A549 (cell line): ENCODE data around the gene PNPLA3.

Experiments
- POLR2A ChIP-seq: IDR thresholded peaks from 2 replicates; pipeline ENCODE4 v1.6.1; 2012; ENCODE audit warnings: mild to moderate bottlenecking, low read length
- TF ChIP-seq, protein P1 (sequence below): fragments of >200 bp; sonication (Bioruptor Twin); formaldehyde crosslinking; IDR thresholded peaks from 3 replicates; pipeline ENCODE4 v1.5.1; 2016

- TF ChIP-seq POLR2A, result no peak
- TF ChIP-seq, protein P1, sequence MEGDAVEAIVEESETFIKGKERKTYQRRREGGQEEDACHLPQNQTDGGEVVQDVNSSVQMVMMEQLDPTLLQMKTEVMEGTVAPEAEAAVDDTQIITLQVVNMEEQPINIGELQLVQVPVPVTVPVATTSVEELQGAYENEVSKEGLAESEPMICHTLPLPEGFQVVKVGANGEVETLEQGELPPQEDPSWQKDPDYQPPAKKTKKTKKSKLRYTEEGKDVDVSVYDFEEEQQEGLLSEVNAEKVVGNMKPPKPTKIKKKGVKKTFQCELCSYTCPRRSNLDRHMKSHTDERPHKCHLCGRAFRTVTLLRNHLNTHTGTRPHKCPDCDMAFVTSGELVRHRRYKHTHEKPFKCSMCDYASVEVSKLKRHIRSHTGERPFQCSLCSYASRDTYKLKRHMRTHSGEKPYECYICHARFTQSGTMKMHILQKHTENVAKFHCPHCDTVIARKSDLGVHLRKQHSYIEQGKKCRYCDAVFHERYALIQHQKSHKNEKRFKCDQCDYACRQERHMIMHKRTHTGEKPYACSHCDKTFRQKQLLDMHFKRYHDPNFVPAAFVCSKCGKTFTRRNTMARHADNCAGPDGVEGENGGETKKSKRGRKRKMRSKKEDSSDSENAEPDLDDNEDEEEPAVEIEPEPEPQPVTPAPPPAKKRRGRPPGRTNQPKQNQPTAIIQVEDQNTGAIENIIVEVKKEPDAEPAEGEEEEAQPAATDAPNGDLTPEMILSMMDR, result no peak
These were observed 34.3 kb downstream of the PNPLA3 start for GRCh38 chr22:43957871-43958270.
